ENCODE results near the gene CROCC2. TPM values are rescaled to one million over a fixed set of nuclear protein-coding genes. Genes with fewer than 3 reads are reported as not detected.

The CROCC2 gene
- total RNA-seq, 1 donor from 2014 or later = not detected

DNA sequence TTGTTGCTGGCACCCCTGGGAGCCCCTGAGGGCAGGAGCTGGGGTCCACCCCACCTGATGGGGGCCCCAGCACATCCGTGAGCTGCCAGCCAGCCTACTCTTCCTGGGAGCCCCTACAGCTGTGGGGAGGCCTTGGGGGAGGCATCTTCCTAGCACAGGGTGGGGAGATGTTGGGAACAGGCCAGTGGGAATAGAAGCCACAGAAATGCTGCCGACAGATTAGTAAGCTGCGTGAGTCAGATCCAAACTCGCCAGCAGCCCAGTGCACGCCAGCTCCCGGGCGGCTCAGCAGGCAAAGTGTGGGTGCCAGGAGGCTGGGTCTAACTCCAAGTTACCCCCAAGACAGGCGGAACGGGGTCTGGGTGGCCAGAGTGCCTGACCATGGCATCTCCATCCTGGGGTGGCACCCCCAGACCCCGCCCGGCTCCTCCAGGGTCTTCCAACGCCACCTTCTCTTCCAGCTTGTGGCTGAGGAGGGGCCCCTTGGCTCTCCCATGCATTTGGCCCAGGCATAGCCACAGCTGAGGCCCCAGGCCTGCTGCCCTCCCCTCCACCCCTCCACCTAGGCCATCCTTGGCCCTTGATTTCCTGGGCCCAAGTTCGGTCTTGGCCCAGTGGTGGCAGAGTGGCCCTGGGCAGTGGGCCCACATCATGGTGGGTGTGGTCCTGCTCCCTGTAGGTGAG is 15.3 kb downstream of the CROCC2 start:
- no peaks in the 10 kb centered on the region for H3K27me3 ChIP-seq (ENCODE audit: control insufficient read depth, insufficient read depth, low read length)
- FAIRE-seq = no peak

DNA sequence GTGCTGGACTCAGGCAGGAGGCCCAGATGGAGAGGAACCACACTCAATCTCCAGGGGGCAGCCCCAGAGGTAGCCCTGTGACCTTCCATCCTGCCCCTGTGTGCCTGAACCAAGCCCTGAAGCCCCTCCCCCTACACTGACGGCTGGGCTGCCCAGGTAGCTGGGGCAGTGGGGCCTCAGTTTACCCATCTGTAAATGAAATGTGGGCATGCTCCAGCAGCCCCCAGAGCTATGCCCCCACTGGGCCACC is 15.8 kb downstream of the CROCC2 start:
- TF ChIP-seq, protein P1, sequence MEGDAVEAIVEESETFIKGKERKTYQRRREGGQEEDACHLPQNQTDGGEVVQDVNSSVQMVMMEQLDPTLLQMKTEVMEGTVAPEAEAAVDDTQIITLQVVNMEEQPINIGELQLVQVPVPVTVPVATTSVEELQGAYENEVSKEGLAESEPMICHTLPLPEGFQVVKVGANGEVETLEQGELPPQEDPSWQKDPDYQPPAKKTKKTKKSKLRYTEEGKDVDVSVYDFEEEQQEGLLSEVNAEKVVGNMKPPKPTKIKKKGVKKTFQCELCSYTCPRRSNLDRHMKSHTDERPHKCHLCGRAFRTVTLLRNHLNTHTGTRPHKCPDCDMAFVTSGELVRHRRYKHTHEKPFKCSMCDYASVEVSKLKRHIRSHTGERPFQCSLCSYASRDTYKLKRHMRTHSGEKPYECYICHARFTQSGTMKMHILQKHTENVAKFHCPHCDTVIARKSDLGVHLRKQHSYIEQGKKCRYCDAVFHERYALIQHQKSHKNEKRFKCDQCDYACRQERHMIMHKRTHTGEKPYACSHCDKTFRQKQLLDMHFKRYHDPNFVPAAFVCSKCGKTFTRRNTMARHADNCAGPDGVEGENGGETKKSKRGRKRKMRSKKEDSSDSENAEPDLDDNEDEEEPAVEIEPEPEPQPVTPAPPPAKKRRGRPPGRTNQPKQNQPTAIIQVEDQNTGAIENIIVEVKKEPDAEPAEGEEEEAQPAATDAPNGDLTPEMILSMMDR (IDR thresholded peaks at IDR 0.05; ENCODE audit: insufficient read depth, low read length, severe bottlenecking) = no peak
- Histone ChIP-seq H3K36me3 (ENCODE audit: control insufficient read depth, insufficient read depth, low read length) (no peaks in the 10 kb centered on the region), H3K4me3 (ENCODE audit: low read depth, low read length) (no peak overlapping the region), H3K27me3 (ENCODE audit: control insufficient read depth, insufficient read depth, low read length) (no peaks in the 10 kb centered on the region)
- FAIRE-seq = no peak
- DNase-seq (ENCODE audit: low read depth) = no peak

More for the DNA sequence above, 15.3 kb downstream of the CROCC2 start:
- peak; percentile 68 for DNase-seq (ENCODE audit: low read depth)
- TF ChIP-seq, protein P1 (IDR thresholded peaks at IDR 0.05; ENCODE audit: insufficient read depth, low read length, severe bottlenecking) = no peak
- no peaks in the 10 kb centered on the region for H3K36me3 ChIP-seq (ENCODE audit: control insufficient read depth, insufficient read depth, low read length)
- no peak overlapping the region for H3K4me3 ChIP-seq (ENCODE audit: low read depth, low read length)

DNA sequence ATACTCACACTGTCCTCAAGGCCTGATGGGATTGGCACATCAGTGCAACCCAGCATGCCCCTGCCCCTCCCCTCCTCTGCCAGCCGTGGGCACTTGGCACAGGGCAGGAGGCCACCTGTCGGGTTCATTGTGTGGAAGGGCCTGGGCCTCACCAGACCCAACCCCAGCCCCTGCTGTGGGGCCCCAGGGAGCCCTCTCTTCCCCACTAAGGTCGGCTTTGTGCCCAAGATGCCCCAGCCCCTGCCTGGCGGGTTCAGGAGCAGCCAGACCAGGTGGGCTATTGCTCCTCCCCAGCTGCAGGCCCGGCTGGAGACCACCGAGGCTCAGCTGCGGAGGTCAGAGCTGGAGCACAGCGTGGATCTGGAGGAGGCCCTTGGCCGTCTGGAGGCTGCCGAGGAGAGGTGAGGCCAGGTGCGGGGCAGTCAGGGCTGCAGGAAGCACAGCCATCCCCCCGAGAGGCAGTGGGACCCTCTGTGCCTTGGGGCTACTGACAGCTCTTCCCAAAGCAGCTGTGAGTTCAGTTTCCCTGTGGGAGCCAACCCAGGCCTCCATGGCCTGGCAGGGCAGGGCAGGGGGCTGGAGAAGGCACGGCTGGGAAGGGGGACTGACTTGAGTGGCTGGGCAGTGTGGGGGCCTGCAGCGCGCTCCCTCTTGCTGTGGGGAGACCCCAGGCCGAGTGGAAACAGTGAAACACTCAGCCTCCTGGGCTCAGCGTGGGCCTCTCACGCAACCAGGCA is 16.3 kb downstream of the CROCC2 start:
- no peak for FAIRE-seq
- H3K27me3 ChIP-seq (ENCODE audit: control insufficient read depth, insufficient read depth, low read length) = no peaks in the 10 kb centered on the region
- no peaks in the 10 kb centered on the region for H3K36me3 ChIP-seq (ENCODE audit: control insufficient read depth, insufficient read depth, low read length)
- no peak overlapping the region for H3K4me3 ChIP-seq (ENCODE audit: low read depth, low read length)
- TF ChIP-seq, protein P1 (IDR thresholded peaks at IDR 0.05; ENCODE audit: insufficient read depth, low read length, severe bottlenecking) = no peak
- no peak for DNase-seq (ENCODE audit: low read depth)

GRCh38 chr2:240922982-240923537 is 16.9 kb downstream of the CROCC2 start:
- no peak for DNase-seq (ENCODE audit: low read depth)
- Histone ChIP-seq H3K4me3 (ENCODE audit: low read depth, low read length) (no peak overlapping the region), H3K27me3 (ENCODE audit: control insufficient read depth, insufficient read depth, low read length) (no peaks in the 10 kb centered on the region), H3K36me3 (ENCODE audit: control insufficient read depth, insufficient read depth, low read length) (no peaks in the 10 kb centered on the region)
- FAIRE-seq = no peak
- TF ChIP-seq, protein P1 (IDR thresholded peaks at IDR 0.05; ENCODE audit: insufficient read depth, low read length, severe bottlenecking) = no peak

DNA sequence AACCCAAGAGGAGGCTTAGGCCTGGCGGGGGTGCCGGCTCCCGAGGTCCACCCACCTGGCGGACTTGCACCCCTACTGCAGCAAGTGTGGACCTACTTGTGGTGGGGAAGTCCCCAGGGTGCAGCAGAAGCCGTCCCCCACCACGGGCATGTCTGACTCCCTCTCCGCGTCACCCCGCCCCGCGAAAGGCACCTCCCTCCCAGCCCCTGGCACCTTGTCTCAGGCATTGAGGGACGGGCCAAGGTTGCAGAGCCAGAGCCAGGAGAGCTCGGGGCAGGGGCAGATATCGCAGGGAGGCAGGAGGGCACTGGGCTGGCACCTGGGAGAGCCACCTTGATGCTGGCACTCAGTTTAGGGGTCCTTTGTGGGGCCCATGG is 19.0 kb downstream of the CROCC2 start:
- TF ChIP-seq, protein P1 (IDR thresholded peaks at IDR 0.05; ENCODE audit: insufficient read depth, low read length, severe bottlenecking) = no peak
- H3K36me3 ChIP-seq (ENCODE audit: control insufficient read depth, insufficient read depth, low read length) = no peaks in the 10 kb centered on the region
- DNase-seq (ENCODE audit: low read depth) = no peak
- FAIRE-seq = no peak
- no peaks in the 10 kb centered on the region for H3K27me3 ChIP-seq (ENCODE audit: control insufficient read depth, insufficient read depth, low read length)
- no peak overlapping the region for H3K4me3 ChIP-seq (ENCODE audit: low read depth, low read length)
